ENCODE data around the gene RNF166. TPM values are rescaled to one million over a fixed set of nuclear protein-coding genes. Genes with fewer than 3 reads are reported as not detected.

RNF166 gene
- total RNA-seq, 1 experiment from 2014 or later: 36.3 TPM

Small RNAs within 50 kb of the gene (microRNA-seq; reads per million reads assigned to microRNA genes)
- not detected for gene MIR4722

Other genes with a start within 250 kb of the RNF166 start
- gene ZC3H18, start 136.0 kb downstream of the RNF166 start, total RNA-seq (2021): 75.9 and 83.4 TPM in 2 replicates
- gene IL17C, start 67.8 kb downstream of the RNF166 start, total RNA-seq (2021): 0.28 TPM in 1 of 2 replicates, not detected in the other
- gene CYBA, start 55.4 kb downstream of the RNF166 start, total RNA-seq (2021): 44.7 and 53.6 TPM in 2 replicates
- 127 and 131 TPM in 2 replicates for gene MVD, start 43.3 kb downstream of the RNF166 start, total RNA-seq (2021)
- not detected in 2 replicates for gene SNAI3, start 19.9 kb downstream of the RNF166 start, total RNA-seq (2021)
- gene CTU2, start 95 bp upstream of the RNF166 start, total RNA-seq (2021): 45.0 and 47.5 TPM in 2 replicates
- 174 and 182 TPM in 2 replicates for gene PIEZO1, start 78.8 kb upstream of the RNF166 start, total RNA-seq (2021)
- gene CDT1, start 97.4 kb upstream of the RNF166 start, total RNA-seq (2021): 103 TPM in 2 replicates
- 129 and 134 TPM in 2 replicates for gene APRT, start 105.5 kb upstream of the RNF166 start, total RNA-seq (2021)
- 54.8 and 60.6 TPM in 2 replicates for gene GALNS, start 150.5 kb upstream of the RNF166 start, total RNA-seq (2021)
- 89.9 and 98.6 TPM in 2 replicates for gene TRAPPC2L, start 150.7 kb upstream of the RNF166 start, total RNA-seq (2021)
- not detected in 2 replicates for gene PABPN1L, start 160.3 kb upstream of the RNF166 start, total RNA-seq (2021)